Stimulated activated CD4-positive, alpha-beta T cell treated with anti-CD3 and anti-CD28 coated beads, TNF-alpha, amount 100 ng/mL, for 4 hours (primary cell): Measurements from ENCODE around the gene EEF2K.
A peak's percentile ranks its signal among the peaks of the same experiment; 100 is the strongest.
"Not testable (repeated sequence)": the region's sequence is repeated elsewhere in the genome, so short reads cannot be mapped to it uniquely, and the experiment has no call there.

Source experiments
- DNase-seq, 3 experiments: peaks; one replicate each; pipeline ENCODE4 v3.0.0-alpha.2; 2020; ENCODE audit warnings: low read depth in 3 of 3

The EEF2K gene

GRCh38 chr16:22296225-22297113, 90.4 kb downstream of the EEF2K start:
- no peak for DNase-seq

- DNase-seq: peak; percentile 99 to 100 (median 100)
These were observed 91.2 kb downstream of the EEF2K start, which contains the start of gene POLR3E for GRCh38 chr16:22297114-22297870. TSS of gene POLR3E (plus strand) at chr16:22297409. CDS start at chr16:22302969, 5,560 bp downstream.

- DNase-seq: peak; percentile 38 to 58 (median 45)
These were observed 92.0 kb downstream of the EEF2K start for GRCh38 chr16:22297871-22298733.

GRCh38 chr16:22299036-22299435, 93.0 kb downstream of the EEF2K start:
- no peak for DNase-seq

GRCh38 chr16:22300427-22301071, 94.5 kb downstream of the EEF2K start:
- DNase-seq: peak in 1 of 3 experiments; percentile 13

GRCh38 chr16:22301423-22301822, 95.3 kb downstream of the EEF2K start:
- not testable (repeated sequence) for DNase-seq

- DNase-seq: no peak
These were observed 96.8 kb downstream of the EEF2K start for GRCh38 chr16:22302776-22303363.

- DNase-seq: no peak
These were observed 98.3 kb downstream of the EEF2K start for GRCh38 chr16:22304411-22304810.

GRCh38 chr16:22306788-22307187, 100.7 kb downstream of the EEF2K start:
- no peak for DNase-seq

GRCh38 chr16:22307838-22308237, 101.8 kb downstream of the EEF2K start:
- DNase-seq: no peak

GRCh38 chr16:22308824-22309520, 102.9 kb downstream of the EEF2K start:
- DNase-seq: no peak

GRCh38 chr16:22311520-22311919, 105.4 kb downstream of the EEF2K start:
- DNase-seq: no peak

GRCh38 chr16:22312897-22313781, 107.1 kb downstream of the EEF2K start:
- no peak for DNase-seq

- no peak for DNase-seq
These were observed 107.9 kb downstream of the EEF2K start for GRCh38 chr16:22313876-22314470.

GRCh38 chr16:22314661-22315626, 108.9 kb downstream of the EEF2K start:
- no peak for DNase-seq

GRCh38 chr16:22315979-22316378, 109.9 kb downstream of the EEF2K start:
- no peak for DNase-seq

- no peak for DNase-seq
These were observed 110.3 kb downstream of the EEF2K start for GRCh38 chr16:22316411-22316811.
